HG03575 (cell line): ENCODE results near the gene HS3ST5.
"Not testable (repeated sequence)": the region's sequence is repeated elsewhere in the genome, so short reads cannot be mapped to it uniquely, and the experiment has no call there.

Experiments
- ATAC-seq: cut with Tn5 transposase; IDR thresholded peaks from one replicate; pipeline ENCODE4 v1.9.1; 2021; ENCODE audit not compliant: unreplicated experiment, insufficient number of reproducible peaks, low FRiP score; ENCODE audit errors: extremely low read depth

HS3ST5 gene

DNA sequence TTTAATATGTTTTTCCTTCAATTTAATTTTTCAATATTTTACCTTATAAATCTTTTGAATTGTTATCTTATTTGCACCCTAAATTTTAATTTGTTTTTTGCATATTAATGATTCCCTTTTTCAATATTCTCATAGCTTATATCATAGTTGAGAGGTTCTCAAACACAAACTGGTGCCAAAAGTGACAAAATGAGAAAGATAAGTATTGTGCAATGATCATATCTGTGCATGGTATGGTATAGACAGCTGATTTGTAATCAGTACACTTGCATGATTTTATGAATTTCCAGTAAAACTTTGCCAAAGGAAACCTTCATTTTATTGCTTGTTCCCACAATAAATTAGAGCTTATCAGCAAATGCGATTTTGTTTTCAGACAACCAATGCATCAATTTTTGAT is 210.9 kb downstream of the HS3ST5 start:
- no peak for ATAC-seq

DNA sequence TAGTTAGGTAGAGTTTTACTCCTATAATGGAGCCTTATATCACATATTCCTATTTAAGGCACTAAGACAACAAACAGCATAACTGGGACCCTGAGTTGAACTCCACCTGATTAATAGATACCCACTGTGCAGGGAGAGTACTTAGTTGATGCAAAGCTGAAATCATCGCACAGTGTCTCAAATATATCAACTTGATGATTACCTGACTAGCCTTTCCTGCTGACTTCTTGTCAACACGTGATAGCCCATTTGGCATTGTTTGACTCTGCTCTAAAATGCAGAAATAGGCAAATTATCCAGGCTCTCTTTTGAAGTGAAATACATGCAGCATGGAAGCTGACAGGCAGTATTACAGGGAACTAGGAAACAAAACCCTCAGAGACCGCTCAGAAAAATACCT is 217.2 kb downstream of the HS3ST5 start:
- ATAC-seq: no peak

DNA sequence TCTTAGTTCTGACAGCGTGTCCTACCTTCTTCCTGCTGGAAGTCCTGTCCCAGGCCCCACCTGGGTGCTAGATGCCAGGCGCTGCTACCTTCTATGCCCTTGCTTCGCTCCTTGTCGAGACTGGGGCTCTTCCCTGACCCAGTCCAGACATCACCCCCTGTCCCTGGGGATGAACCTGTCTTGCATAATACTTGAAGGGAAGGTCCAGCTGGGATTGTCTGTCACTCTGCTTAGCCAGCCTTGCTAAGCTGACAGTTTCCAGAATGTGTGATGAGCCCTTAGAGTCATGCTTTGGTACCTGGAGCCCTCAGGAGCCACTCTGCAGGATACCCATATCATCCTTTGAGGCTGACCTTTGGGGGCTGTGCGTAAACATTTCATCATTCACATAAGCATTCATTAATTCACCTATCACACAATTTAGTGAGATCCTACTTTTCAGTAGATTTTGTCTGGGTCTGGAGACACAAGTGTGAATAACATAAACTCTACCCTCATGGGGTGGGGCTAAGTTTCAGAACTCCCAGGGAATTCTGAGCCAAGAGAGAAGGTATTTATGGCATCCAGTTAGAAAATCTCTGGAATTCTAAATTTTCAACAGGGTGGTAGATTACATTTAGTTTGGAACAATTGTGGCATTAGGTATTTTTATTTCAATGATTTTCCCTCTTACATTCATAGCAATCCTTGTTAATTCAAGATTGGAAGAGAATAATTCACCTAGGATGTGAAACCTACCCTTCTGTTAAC is 220.7 kb downstream of the HS3ST5 start:
- ATAC-seq: no peak

DNA sequence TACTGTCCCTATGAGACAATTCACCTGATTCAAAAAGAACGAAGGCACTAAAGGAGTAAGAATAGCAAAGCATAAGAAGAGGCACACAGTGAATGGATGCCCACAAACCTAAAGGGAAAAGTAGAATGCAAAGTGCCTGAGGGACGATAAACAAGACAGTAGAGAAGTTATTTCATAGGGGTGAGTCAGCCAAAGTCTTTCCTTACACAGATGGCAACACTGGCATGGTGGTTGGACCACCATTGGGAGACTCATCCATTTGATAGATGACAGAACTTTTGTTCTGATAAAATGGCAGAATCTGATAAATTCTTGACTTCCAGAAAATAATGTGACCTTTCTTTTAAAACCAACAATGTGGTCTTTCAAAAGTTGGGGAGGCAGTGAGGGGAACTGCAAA is 223.8 kb downstream of the HS3ST5 start:
- no peak for ATAC-seq

DNA sequence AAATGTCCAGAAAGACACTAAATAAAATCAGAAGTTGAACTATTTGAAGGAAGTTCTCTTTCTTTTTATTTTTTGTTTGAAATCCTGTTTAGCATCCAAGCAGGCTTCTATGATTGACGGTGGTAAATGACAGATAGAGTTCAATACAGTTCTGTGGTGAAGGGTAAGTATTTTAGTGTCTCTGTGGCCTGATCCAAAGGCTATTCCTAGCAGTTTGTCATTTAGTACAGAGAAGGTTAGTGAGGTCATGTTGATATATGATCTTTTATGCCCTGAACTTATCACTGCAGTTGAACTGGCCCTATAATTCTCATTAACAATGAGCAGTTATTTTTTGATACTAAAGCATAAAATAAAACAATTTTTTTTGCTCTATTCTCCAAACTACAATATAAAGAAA is 227.2 kb downstream of the HS3ST5 start:
- ATAC-seq: no peak

DNA sequence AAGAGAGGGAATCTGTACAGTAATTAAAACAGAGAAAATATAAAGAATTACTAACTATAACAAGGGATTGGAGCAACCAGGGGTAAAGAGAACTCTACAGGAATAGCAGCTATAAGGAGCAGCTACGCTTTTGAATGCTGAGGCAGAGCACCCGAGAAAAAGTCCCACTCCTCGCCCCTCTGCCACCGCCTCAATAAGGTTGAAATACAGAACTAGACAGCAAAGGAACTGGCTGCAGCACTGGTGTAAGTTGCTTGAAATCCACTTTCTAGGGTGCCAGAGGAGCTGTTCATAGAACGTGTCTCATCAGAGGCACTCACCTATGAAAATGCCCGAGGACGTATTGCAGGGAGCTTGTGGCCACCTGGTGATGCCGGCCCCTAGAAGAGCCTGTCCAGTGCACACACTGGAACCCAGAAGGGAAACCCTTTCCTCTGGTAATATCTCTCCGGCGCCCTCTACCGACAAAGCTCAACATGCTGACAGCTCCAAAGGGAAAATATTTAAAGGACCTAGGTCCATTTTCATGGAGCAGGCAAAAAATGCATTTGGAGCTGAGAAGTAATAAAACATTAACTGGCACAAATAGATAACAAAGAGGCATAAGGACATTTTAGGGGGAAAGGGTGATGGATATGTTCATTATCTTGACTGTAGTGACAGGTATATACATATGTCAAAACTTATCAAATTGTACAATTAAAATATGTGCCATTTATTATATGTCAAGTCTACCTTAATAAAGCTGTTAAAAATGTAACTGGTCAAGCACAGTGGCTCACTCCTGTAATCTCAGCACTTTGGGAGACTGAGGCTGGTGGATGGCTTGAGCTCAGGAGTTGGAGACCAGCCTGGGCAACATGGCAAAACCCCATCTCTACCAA is 234.5 kb downstream of the HS3ST5 start:
- no peak for ATAC-seq

DNA sequence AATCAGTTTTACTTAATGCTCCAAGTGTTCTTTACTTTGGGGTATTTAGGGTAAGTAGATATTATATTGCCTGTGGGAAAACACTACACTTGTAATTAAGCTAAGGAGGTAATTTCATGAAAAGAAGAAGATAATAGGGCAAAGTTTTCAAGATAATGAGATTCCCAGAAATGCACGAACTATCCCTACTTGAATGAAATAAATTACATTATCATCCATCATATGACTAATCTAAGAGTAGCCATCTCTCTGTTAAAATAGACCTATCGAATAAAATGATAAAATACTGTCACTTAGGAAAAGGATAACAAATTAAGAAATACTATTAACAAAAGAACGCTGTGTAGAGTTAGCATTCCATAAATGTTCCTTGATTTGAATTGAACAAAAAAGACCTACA is 236.8 kb downstream of the HS3ST5 start:
- no peak for ATAC-seq

DNA sequence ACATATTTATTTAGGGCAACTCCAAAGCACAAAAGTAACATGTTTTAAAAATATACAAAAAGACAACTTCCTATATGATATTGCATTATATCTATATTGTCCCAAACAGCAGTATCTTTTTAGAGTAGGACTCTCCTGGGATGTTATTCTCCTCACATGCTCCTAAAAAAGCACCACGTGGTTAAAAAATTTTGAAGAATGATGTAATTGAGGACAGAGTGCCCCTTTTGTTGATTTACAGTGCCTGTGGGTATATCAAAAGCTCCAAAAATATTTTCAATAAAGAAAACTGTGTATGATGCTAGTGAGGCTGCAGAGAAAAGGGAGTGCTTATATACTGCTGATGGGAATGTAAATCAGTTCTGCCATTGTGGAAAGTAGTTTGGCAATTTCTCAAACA is 241.6 kb downstream of the HS3ST5 start:
- no peak for ATAC-seq

DNA sequence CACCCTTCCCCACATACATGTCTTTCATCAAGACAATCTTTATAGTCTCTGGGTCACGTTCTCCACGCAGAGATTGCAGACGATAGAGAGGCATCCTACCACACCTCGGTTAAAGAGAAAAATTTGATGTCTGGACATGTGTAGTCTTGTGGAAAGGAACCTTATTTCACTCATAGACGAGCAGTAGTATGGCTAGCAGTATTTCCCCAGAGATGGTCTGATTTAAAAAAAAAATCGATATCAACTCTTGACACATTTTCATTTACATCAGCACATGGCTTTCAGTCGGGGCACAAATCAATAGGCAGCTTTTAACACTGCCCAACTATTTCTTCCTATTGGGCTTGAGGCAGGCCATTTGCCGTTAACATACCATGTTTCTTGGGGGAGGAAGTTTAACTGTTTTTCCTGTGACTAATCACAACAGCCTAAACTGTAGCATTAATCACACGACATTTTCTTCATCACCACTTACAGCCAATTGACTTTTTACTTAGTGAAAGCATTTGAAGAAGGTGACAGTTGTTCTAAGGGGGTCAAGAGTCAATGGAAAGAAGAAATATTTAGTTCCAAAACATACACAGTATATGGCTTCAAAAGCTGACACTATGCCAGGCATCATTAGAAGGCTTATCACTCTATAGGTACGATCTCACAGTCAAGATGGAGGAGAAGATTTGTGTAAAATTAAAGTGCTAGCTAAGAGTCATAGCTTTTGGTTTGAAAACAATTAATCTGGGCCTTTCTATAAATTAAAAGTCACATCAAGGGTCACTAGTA is 242.4 kb downstream of the HS3ST5 start:
- ATAC-seq: no peak

DNA sequence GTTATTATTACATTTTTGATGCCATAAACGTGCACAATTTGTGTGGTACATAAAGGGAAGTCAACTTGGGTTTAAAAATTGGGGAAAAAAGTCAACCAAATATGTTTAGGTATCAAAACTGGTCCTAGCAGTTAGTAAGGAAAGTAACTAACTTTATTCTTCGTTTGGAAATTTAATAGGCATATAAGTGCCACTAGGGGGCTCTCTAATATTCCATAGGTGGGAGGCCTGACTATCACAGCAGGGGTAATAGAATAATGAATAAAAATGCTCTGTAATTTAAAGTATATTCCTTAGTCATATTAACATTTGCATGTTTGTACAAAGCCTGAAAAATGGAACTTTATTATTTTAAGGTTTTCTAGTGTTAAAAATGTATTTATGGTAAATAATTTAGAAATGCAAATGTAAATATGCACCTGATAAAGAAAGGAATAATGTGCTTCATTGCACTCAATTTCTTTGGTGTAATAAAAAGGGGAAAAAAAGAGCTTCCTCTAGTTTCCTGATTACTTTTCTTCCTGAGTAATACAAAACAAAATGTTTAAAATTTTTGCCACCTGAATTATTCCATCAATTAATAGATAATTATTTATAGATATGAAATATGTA is 246.2 kb downstream of the HS3ST5 start:
- no peak for ATAC-seq

DNA sequence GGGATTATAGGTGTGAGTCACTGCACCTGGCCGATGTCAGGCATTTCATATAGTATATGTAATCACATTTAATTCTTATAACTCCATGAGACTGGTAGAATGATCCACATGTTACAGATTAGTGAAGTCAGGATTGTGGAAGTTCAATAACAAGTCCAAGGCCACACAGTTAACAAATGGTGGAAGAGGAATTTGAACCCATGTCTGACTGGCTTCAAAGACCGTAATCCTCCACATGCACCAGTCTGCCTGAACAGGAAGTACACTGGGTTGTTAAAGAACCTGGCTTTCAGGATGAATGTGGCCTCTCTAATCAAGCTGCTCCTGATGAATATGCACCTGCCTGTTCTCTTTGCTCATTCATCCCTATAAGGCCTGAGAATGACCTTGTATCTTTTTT is 249.9 kb downstream of the HS3ST5 start:
- no peak for ATAC-seq

DNA sequence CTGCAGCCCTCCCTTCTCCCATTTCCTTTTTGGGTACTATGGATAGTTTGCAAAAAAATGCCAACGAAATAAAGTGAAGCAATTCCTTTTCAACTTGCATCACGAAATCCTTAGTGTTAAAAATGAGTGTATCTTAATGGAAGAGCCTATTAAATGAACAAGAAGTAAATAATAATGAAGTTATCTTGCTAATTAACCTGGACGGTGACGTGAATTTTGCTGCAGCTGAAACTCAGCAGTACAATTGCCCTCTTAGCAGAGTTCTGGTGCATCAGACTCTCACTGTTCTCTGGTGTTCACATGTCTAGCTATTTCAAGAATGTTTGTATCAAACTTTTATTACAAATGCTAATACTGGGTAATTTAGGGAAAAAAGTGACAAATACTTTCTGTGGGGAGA is 252.2 kb downstream of the HS3ST5 start:
- no peak for ATAC-seq

DNA sequence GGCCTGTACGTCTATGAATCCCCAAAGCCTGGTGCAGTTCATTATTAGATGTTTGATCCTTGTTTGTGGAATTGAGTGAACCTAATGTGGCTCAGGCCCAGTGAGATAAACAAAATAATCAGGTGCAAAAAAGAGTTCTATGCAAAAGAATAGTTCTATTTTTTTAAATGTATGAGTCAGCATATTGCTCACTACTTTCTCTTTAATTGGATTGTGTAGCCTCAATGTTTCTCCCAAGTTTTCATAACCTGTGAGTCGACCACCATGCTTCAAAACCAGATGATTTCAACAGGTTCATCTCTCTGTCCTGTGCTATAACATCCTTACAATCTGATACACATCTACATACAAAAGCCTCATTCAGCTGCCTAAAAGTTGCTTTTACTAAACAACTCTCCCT is 255.3 kb downstream of the HS3ST5 start:
- no peak for ATAC-seq

DNA sequence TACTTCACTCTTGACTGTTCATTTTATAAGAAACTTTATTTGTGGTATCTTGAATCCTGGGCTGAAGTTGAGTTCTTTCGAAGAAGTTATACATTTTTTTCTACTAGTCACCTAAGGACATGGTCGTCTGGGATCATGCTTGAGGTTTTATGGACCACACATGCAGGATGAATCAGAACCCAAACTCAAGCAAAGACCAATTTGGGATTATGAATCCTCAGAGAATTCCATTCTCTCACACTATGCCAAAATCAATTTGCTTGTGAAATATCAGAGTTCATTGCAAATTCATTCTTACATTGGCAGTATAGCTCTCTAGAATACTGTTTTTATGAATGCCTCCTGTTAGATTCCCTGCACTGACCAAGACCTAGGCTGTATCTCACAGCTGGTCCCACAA is 257.6 kb downstream of the HS3ST5 start:
- ATAC-seq: no peak

DNA sequence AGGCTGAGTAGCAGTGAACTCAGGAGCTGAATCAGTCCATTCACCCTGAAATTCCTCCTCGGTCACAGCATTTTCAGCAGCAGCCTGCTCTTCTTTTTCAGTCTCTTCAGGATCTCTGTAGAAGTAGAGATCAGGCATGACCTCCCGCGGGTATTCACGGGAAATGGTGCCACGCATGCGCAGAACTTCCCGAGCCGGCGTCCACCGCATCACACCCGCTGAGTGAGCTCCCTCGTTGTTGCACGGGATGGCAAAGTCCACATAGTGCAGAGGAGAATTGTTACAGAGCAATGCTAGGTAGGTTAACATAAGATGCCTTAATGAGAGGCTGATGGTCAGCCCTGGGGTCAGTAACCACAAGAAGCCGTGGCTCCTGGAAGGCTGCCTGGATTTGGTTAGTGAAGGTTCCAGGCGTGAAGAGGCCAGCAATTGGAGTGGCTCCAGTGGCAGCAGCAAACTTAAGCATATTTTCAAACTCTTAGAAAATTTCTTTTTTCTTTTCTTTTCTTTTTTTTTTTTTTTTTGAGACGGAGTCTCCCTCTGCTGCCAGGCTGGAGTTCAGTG is 258.4 kb downstream of the HS3ST5 start:
- ATAC-seq: no peak

DNA sequence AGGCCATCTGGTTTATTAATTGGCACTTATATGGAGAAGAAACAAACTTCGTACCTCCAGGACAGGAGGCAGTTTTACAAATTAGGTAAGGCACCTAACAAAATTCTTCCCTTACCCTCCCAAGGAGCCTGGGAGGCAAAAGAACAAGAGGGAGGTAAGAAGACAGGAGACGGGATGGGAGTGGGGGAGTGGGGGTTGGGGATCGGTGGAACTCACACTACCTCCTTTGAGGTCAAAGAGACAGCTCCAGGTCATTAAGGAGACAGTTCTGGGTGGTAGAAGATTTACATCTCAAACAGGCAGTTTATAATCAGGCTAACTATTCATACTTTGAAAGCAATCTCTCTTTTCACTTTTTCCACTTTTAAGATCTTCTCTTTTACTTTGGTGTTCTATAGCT is 259.6 kb downstream of the HS3ST5 start:
- ATAC-seq: no peak

DNA sequence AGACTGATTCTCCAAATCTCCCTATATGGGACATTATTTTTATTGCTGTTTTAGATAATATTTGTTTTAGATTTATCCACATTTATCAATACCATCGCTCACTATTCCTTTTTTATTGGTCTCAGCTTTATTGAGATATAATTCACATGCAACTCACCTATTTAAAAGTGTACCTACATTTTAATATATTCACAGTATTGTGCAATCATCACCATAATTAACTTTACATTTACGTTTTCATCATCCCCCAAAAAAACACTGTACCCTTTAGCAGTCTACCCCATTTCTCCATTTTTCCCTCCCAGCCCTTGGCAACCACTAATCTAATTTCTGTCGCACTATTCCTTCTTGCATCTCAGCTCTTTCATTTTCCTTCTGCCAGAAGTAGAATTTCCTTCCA is 261.1 kb downstream of the HS3ST5 start:
- ATAC-seq: no peak

DNA sequence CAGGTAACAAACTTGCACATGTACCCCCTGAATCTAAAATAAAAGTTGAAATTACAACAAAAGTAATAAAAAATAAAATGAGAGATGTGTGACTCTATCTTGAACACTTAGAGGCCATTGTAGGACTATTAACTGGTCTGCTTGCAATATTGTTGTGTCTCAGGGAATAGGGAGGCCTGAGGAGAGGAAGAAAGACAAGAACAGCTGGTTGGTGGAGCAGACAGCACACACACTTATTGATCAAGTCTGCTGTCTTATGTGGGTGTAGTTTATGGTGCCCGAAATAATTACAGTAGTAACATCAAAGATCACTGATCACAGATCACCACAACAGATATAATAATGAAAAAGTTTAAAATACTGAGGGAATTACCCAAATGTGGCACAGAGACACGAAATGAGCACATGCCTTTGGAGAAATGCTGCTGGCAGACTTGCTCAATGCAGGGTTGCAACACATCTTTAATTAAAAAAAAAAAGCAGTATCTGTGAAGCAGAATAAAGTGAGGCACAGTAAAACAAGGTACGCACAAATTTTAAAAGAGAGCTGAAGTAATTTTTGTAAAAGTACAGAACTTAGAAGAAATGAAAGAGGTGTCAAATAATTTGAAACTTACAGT is 261.8 kb downstream of the HS3ST5 start:
- no peak for ATAC-seq

DNA sequence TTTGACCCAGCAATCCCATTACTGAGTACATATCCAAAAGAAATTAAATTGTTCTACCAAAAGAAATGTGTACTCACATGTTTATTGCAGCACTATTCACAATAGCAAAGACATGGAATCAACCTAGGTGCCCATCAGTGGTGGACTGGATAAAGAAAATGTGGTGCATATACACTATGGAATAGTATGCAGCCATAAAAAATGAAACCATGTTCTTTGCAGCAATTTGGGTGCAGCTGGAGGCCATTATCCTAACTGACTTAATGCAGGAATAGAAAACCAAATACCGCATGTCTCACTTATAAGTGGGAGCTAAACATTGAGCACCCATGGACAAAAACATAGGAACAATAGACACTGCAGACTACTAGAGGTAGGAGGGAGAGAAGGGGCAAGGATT is 262.4 kb downstream of the HS3ST5 start:
- ATAC-seq: not testable (repeated sequence)
